Ecto neural progenitor cell (in vitro differentiated cells): Measurements from ENCODE around the gene ARRB1.

Experiments
- DNase-seq: peaks from one replicate; pipeline ENCODE4 v3.0.0-alpha.2; 2018; ENCODE audit warnings: low spot score

ARRB1 gene

GRCh38 chr11:75246671-75247350 lies 104.7 kb downstream of the ARRB1 start:
- no peak for DNase-seq

- DNase-seq, result no peak
Measured at GRCh38 chr11:75246006-75246670, 105.3 kb downstream of the ARRB1 start.

- DNase-seq, result no peak
Measured at GRCh38 chr11:75245356-75246005, 106.0 kb downstream of the ARRB1 start.

GRCh38 chr11:75244052-75244814 lies 107.2 kb downstream of the ARRB1 start:
- no peak for DNase-seq

- no peak for DNase-seq
Measured at GRCh38 chr11:75242722-75243600, 108.5 kb downstream of the ARRB1 start.

GRCh38 chr11:75241906-75242644 lies 109.4 kb downstream of the ARRB1 start:
- DNase-seq, result peak; percentile 65

GRCh38 chr11:75241036-75241905 lies 110.2 kb downstream of the ARRB1 start:
- peak; percentile 95 for DNase-seq

- peak; percentile 66 for DNase-seq
Measured at GRCh38 chr11:75240311-75241035, 111.0 kb downstream of the ARRB1 start, which contains the start of gene TPBGL. TSS of gene TPBGL (plus strand) at chr11:75240774. CDS start at chr11:75241050, 276 bp downstream.

- no peak for DNase-seq
Measured at GRCh38 chr11:75239531-75240290, 111.8 kb downstream of the ARRB1 start.

GRCh38 chr11:75238595-75239440 lies 112.6 kb downstream of the ARRB1 start:
- no peak for DNase-seq

- no peak for DNase-seq
Measured at GRCh38 chr11:75237050-75237449, 114.4 kb downstream of the ARRB1 start.

- DNase-seq, result no peak
Measured at GRCh38 chr11:75236062-75236461, 115.4 kb downstream of the ARRB1 start.

- DNase-seq, result peak; percentile 72
Measured at GRCh38 chr11:75233754-75234172, 117.7 kb downstream of the ARRB1 start.

GRCh38 chr11:75230621-75231020 lies 120.8 kb downstream of the ARRB1 start:
- DNase-seq, result no peak

GRCh38 chr11:75229466-75229865 lies 122.0 kb downstream of the ARRB1 start:
- DNase-seq, result no peak

- no peak for DNase-seq
Measured at GRCh38 chr11:75225794-75226193, 125.7 kb downstream of the ARRB1 start.

- no peak for DNase-seq
Measured at GRCh38 chr11:75223954-75224643, 127.4 kb downstream of the ARRB1 start.
